Spleen (tissue), 11 donors: ENCODE results near the gene SLC25A20. TPM values are rescaled to one million over a fixed set of nuclear protein-coding genes. Genes with fewer than 3 reads are reported as not detected.

Source experiments
- DNase-seq: peaks from one replicate; pipeline ENCODE4 v3.0.0-alpha.2; 2020
- H3K27ac ChIP-seq, 8 donors: fragments of 200-600 bp; sonication (generic) in 7 of 8; 1 replicate in 4 of 8; 2 replicates in 4 of 8; pipeline versions ENCODE4 v1.5.0 to v1.8.0; 2016 to 2021; ENCODE audit warnings: inconsistent platforms in 4 of 8, mild to moderate bottlenecking in 4 of 8, moderate library complexity in 1 of 8
- H3K27me3 ChIP-seq, 7 donors: fragments of 200-600 bp; sonication (generic) in 6 of 7; replicated peaks in 1 of 7; 1 replicate in 4 of 7; 2 replicates in 3 of 7; pipeline versions ENCODE4 v1.5.0 to v1.8.0; 2016 to 2021; ENCODE audit warnings: inconsistent platforms in 3 of 7, mild to moderate bottlenecking in 1 of 7
- H3K36me3 ChIP-seq, 6 donors: fragments of 200-600 bp; sonication (generic) in 5 of 6; 1 replicate in 4 of 6; 2 replicates in 2 of 6; pipeline versions ENCODE4 v1.5.0 to v1.8.0; 2016 to 2021; ENCODE audit warnings: inconsistent platforms in 2 of 6
- H3K4me1 ChIP-seq, 6 donors: fragments of 200-600 bp; sonication (generic) in 5 of 6; 1 replicate in 3 of 6; 2 replicates in 3 of 6; pipeline versions ENCODE4 v1.5.0 to v1.8.0; 2016 to 2021; ENCODE audit warnings: inconsistent platforms in 3 of 6
- H3K4me3 ChIP-seq, 8 donors: fragments of 200-600 bp; sonication (generic) in 7 of 8; 1 replicate in 4 of 8; 2 replicates in 4 of 8; pipeline versions ENCODE4 v1.5.0 to v1.8.0; 2016 to 2021; ENCODE audit warnings: inconsistent platforms in 4 of 8, mild to moderate bottlenecking in 4 of 8, moderate library complexity in 2 of 8
- H3K9me3 ChIP-seq, 8 donors: fragments of 200-600 bp; sonication (generic) in 7 of 8; 1 replicate in 4 of 8; 2 replicates in 4 of 8; pipeline versions ENCODE4 v1.5.0 to v1.8.0; 2016 to 2021; ENCODE audit warnings: inconsistent platforms in 4 of 8
- CTCF ChIP-seq, 11 experiments: fragments of 200-600 bp in 7 of 11; fragments of 450-650 bp in 4 of 11; sonication (generic) in 4 of 11; IDR thresholded peaks in 8 of 11; conservative IDR thresholded peaks in 3 of 11; 1 replicate in 7 of 11; 2 replicates in 4 of 11; pipeline versions ENCODE4 v1.4.0 to v1.8.0; 2016 to 2021; ENCODE audit warnings: antibody characterized with exemption in 11 of 11, inconsistent platforms in 4 of 11, mild to moderate bottlenecking in 1 of 11
- POLR2A ChIP-seq, 3 donors: fragments of 450-650 bp; IDR thresholded peaks; one replicate each; pipeline ENCODE4 v1.5.1; 2017; ENCODE audit warnings: antibody characterized with exemption in 3 of 3, mild to moderate bottlenecking in 1 of 3
- POLR2AphosphoS5 ChIP-seq, 3 donors: sonication (generic); formaldehyde crosslinking; IDR thresholded peaks; one replicate each; pipeline ENCODE4 v1.5.1; 2017; ENCODE audit warnings: antibody characterized with exemption in 3 of 3
- WGBS, 5 donors: extraction: QIAGEN DNeasy Blood & Tissue Kit in 3 of 5; methylation state at CpG; one replicate each; pipeline versions ENCODE4 v1.1.5 to v1.1.7; 2013 to 2018; 5-methylcytosine and 5-hydroxymethylcytosine counted together
- intact Hi-C: fragments of 100-400 bp; cut with DNase I; formaldehyde crosslinking; loops from one replicate; pipeline ENCODE4 v1.15.0; 2023; ENCODE audit warnings: low total_unique reads
- polyA plus RNA-seq, 3 donors: library from polyadenylated mRNA; stranded (reverse); fragments of 200-250 nt; gene quantifications; one replicate each; pipeline ENCODE4 v1.2.1, GENCODE V29; 2013
- total RNA-seq, 7 donors: library from RNA; depleted of rRNA in 3 of 7; stranded (reverse); fragments of >200 nt in 3 of 7; fragmentation: NEBNext Ultra II Directional in 4 of 7; extraction: Animal tissue kit (Norgen Biotek cat#: 25700) in 4 of 7; gene quantifications; one replicate each; pipeline versions ENCODE4 v1.1.0 to v1.2.1, GENCODE V29; 2016 to 2021
- donor health status: healthy with polysubstance abuse.
- donor health status: DM: no; HTN: no; CAD: no; lungs with moderate emphysema.
- donor health status: DM: no; HTN: no; CAD: no.
- donor health status: Bipolar disorder and iron deficiency.
- donor health status: healthy.
- donor health status: DM: no; HTN: no; CAD: no.
- donor health status: DM: yes; HTN: yes; CAD: no.

Gene SLC25A20
- total and polyA plus RNA-seq, 10 donors, result 13.0 to 51.2 (median 24.4) TPM

GRCh38 chr3:48848816-48849515 lies 49.7 kb downstream of the SLC25A20 start:
- H3K36me3 ChIP-seq, result peaks cover 0 to 13% (median 0%) of the 10 kb centered on the region in 6 donors
- no peak overlapping the region for H3K4me3 ChIP-seq
- intact Hi-C loops, result loop anchor here (10.0 kb wide), 1 partner anchor 46 kb away; the partner anchor contains the start of gene SLC25A20
- WGBS, 5 donors, result 89 to 99% (median 97%) methylated on average over 8 of the region's 8 CpGs
- peak overlapping the region in 4 of 8 donors; percentile 93 to 98 (median 98) for H3K27ac ChIP-seq
- peaks cover 18 to 37% (median 32%) of the 10 kb centered on the region in 6 donors for H3K4me1 ChIP-seq
- peak; percentile 37 for DNase-seq
- no peaks in the 10 kb centered on the region for H3K9me3 ChIP-seq
- TF ChIP-seq CTCF (IDR thresholded peaks at IDR 0.05 in 8 of 11, conservative IDR thresholded peaks at IDR 0.05 in 3 of 11), result no peak
- no peaks in the 10 kb centered on the region for H3K27me3 ChIP-seq

- peak within 1 kb of the TSS; percentile 64 to 97 (median 87) for H3K4me3 ChIP-seq
- H3K9me3 ChIP-seq, result no peaks in the 10 kb centered on the region
- intact Hi-C loops, result loop anchor here (10.0 kb wide), 1 partner anchor 47 kb away; the partner anchor contains the start of gene SLC25A20
- H3K36me3 ChIP-seq, result peaks cover 0 to 7% (median 0%) of the 10 kb centered on the region in 6 donors
- H3K27me3 ChIP-seq, result no peaks in the 10 kb centered on the region
- peak within 1 kb of the TSS; percentile 79 to 98 (median 96) for H3K27ac ChIP-seq
- WGBS, 5 donors, result 2 to 18% (median 4%) methylated on average over 7 to 81 of the region's 81 CpGs
- H3K4me1 ChIP-seq, result peaks cover 18 to 35% (median 32%) of the 10 kb centered on the region in 6 donors
- peak; percentile 98 for DNase-seq
- TF ChIP-seq POLR2A (IDR thresholded peaks at IDR 0.05), result peak; percentile 33 to 71 (median 67)
- peak in 3 of 11 experiments; percentile 13 to 27 (median 15) for TF ChIP-seq CTCF (IDR thresholded peaks at IDR 0.05 in 8 of 11, conservative IDR thresholded peaks at IDR 0.05 in 3 of 11)
- TF ChIP-seq POLR2AphosphoS5 (IDR thresholded peaks at IDR 0.05), result peak; percentile 92 to 96 (median 96)
Measured at GRCh38 chr3:48847504-48848423, 50.9 kb downstream of the SLC25A20 start, which contains the start of gene PRKAR2A. TSS of gene PRKAR2A (minus strand) at chr3:48847874. CDS start at chr3:48847596, 278 bp downstream.

- peak overlapping the region; percentile 79 to 98 (median 96) for H3K27ac ChIP-seq
- peaks cover 18 to 35% (median 32%) of the 10 kb centered on the region in 6 donors for H3K4me1 ChIP-seq
- no peaks in the 10 kb centered on the region for H3K9me3 ChIP-seq
- peaks cover 0 to 3% (median 0%) of the 10 kb centered on the region in 6 donors for H3K36me3 ChIP-seq
- peak overlapping the region; percentile 64 to 97 (median 87) for H3K4me3 ChIP-seq
- H3K27me3 ChIP-seq, result no peaks in the 10 kb centered on the region
- intact Hi-C loops, result loop anchor here (10.0 kb wide), 1 partner anchor 48 kb away; the partner anchor contains the start of gene SLC25A20
- peak; percentile 91 for DNase-seq
- WGBS, 5 donors, result 0 to 1% (median 1%) methylated on average over 32 to 42 of the region's 42 CpGs
- TF ChIP-seq POLR2AphosphoS5 (IDR thresholded peaks at IDR 0.05), result no peak
- no peak for TF ChIP-seq CTCF (IDR thresholded peaks at IDR 0.05 in 8 of 11, conservative IDR thresholded peaks at IDR 0.05 in 3 of 11)
- no peak for TF ChIP-seq POLR2A (IDR thresholded peaks at IDR 0.05)
Measured at GRCh38 chr3:48847053-48847503, 51.6 kb downstream of the SLC25A20 start.
